NCI-H1048 (cell line): Measurements from ENCODE around the gene ERP44.
"Not testable (repeated sequence)": the region's sequence is repeated elsewhere in the genome, so short reads cannot be mapped to it uniquely, and the experiment has no call there.

Source experiments
- DNase-seq: peaks from one replicate; lab custom pipeline; 2025; lab: John Stamatoyannopoulos, UW

Gene ERP44

GRCh38 chr9:100100146-100100667 lies 1.4 kb upstream of the ERP44 start:
- DNase-seq, result no peak

DNA sequence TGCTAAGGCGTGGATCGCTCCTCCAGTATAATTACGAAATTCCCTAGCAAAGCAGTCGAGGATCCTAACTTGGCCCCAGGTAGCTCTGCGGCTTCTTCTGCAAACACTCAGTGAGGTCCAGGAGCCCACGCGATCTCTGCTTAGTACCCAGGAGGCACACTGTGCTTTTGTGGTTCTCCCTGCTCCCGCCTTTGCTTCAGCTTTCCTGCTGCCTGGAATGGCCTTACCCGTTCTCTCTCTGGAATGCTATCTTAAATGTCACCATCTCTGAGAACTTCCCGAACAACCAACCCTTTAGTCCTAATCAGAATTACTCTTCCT lies 882 bp upstream of the ERP44 start:
- DNase-seq, result no peak

- DNase-seq, result peak; percentile 45
Observed at GRCh38 chr9:100098046-100098886, 534 bp downstream of the ERP44 start.

GRCh38 chr9:100096378-100096916 lies 2.4 kb downstream of the ERP44 start:
- no peak for DNase-seq

DNA sequence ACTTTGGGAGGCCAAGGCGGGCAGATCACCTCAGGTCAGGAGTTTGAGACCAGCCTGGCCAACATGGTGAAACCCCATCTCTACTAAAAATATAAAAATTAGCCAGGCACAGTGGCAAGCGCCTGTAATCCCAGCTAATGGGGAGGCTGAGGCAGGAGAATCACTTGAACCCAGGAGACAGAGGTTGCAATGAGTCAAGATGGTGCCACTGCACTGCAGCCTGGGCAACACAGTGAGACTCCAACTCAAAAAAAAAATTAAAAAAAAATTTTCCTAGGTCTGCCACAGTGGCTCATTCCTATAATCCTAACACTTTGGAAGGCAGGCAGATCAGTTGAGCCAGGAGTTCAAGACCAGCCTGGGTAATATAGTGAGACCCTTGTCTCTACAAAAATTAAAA lies 4.4 kb downstream of the ERP44 start:
- not testable (repeated sequence) for DNase-seq

- DNase-seq, result no peak
Observed at GRCh38 chr9:100092066-100092465, 6.7 kb downstream of the ERP44 start.

DNA sequence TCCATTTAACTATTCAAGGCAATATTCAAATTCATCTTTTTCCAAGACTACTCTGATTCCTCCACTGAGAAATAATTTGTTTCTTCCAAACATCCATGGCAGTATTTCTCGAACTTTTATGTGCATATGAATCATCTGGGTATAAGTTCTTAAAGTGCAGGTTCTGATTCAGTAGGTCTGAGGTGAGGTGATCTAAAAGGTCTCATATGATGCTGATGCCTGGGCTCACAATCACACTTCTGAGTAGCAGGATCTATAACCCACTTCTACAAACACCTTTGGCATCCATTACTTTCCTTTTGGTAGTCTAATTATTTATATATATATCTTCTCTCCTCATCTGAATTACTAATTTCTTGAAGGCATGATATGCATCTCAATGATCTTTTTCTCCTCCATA lies 7.2 kb downstream of the ERP44 start:
- DNase-seq, result no peak

GRCh38 chr9:100090880-100091279 lies 7.9 kb downstream of the ERP44 start:
- DNase-seq, result no peak

DNA sequence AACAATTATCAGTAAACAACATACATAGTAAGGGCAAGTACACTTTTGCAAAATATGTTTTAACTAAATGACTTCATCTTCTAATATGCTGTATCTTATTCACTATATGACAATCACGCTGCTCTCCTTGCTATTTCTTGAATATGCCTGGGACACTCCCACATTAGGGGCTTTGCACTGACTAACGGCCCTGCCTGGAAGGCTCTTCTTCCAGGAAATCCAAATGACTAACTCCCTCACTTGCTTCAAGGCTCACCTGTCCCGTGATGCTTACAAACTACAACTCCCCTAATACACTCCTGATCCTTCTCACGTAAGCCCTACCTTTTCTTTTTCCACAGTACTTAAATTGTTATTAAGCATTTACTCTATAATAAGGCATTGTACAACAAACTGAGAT lies 10.6 kb downstream of the ERP44 start:
- DNase-seq, result no peak

DNA sequence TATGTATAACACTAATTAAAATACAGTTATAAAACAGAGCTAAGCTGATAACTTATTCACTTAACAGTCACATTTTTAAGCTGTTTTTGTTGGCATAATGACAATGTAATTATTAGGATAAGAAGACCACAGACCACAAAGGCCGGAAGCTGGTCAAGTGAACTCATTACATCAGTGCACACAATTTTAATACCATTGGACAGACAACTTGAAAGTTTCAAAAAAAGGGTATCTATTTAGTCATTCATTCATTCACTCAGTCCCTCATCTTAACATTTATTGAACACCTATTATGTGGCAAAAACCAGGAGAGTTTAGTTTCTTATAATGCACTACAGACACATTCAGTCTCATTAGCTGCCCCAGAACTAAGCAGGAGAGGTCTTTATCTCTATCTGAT lies 11.6 kb downstream of the ERP44 start:
- DNase-seq, result no peak

DNA sequence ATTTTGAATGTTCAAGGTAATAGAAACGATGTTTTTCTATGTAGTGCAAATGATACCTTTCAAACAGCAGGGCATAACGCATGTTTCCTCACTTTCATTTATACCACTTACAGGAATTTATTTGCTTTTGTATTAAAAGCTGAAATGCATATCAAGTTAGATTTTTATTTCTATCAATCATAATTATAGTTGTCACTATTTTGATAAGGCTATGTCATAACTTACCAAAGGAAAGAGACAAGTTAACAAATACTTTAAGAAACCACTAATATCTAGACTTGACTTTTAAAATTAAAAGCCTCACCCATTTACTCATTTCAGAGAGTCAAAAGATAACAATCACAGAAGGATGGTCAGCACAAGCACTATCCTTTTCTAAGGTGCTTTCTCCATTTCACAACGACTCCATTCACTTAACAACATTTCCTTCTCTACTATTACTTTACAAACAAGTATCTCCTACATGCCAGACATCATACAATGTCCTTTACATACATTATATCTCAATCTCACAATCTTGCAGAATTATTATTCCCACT lies 12.6 kb downstream of the ERP44 start:
- DNase-seq, result no peak

DNA sequence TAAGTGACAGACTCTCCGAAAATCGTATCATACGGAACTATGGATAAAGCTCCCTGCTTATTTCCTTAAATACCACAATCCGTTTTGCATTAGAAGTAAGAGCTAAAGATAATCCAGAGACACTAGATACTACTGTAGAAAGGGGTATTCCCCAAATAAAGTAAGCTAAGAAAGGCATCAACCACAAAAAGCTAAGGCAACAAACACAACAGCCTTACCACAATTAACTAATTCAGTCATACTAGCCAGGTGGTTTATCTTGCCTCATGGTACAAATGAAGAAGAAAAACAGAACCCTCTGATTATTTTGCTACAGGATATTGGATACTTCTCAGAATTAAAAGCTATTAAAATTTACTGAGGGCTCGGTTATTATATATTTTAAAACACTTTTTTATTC lies 14.1 kb downstream of the ERP44 start:
- DNase-seq, result no peak

- no peak for DNase-seq
Observed at GRCh38 chr9:100084128-100084453, 14.7 kb downstream of the ERP44 start.

- no peak for DNase-seq
Observed at GRCh38 chr9:100083448-100084127, 15.2 kb downstream of the ERP44 start.

- no peak for DNase-seq
Observed at GRCh38 chr9:100082782-100083181, 16.0 kb downstream of the ERP44 start.

DNA sequence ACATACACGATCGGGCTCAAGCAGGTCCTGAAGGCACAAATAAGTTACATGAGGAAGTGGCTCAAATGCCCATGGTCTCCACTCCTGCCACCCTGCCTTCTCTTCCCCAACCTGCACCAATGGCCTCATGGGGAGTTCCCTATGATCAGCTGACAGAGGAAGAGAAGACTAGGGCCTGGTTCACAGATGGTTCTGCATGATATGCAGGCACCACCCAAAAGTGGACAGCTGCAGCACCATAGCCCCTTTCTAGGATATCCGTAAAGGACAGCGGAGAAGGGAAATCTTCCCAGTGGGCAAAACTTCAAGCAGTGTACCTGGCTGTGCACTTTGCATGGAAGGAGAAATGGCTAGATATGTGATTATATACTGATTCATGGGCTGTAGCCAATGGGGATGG lies 22.5 kb downstream of the ERP44 start:
- not testable (repeated sequence) for DNase-seq

DNA sequence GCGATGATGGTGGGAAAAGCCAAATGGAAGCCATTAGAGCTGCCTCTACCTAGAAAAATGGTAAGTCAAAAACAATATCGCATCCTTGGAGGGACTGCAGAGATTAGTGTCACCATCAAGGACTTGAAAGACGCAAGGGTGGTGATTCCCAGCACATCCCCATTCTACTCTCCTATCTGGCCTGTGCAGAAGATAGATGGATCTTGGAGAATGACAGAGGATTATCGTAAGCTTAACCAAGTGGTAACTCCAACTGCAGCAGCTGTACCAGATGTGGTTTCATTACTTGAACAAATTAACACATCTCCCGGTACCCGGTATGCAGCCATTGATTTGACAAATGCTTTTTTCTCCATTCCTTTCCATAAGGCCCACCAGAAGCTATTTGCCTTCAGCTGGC lies 23.8 kb downstream of the ERP44 start:
- no peak for DNase-seq

- no peak for DNase-seq
Observed at GRCh38 chr9:100074093-100074492, 24.7 kb downstream of the ERP44 start.

DNA sequence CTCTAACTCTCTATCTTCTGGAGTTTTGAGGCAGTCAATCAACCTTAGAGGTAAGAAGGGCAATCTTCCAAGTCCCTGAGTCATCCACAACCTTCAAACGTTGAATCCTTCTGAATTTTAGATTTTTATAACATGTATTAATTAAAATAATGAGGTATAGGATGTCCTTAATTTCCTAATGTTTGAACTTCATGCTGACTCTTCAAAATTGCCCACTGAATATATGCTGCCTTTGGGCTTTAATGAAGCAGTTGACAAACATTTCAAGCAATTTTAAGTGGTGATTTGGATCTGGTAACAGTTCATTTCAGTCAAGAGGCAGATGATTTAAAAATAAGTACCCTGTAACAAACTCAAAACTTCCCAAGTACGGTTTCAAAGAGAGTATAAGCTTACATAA lies 26.0 kb downstream of the ERP44 start:
- no peak for DNase-seq

DNA sequence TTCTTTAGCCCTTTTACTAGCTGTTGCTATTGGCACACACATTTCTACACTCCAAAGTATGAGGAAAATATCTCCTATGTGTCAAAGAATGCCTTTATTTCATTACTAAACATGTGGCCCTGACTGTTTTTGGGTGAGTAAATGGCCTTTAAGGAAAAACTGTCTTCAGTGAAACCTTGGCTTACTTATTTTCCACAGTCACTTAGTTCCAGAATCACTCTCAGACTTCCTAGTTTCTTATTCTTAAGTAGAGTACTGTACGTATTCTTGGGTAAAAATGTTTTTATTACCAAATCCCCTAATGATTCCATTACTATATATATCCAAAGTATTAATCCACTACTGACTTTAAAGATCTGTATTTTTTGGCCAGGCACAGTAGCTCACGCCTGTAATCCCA lies 27.5 kb downstream of the ERP44 start:
- no peak for DNase-seq

DNA sequence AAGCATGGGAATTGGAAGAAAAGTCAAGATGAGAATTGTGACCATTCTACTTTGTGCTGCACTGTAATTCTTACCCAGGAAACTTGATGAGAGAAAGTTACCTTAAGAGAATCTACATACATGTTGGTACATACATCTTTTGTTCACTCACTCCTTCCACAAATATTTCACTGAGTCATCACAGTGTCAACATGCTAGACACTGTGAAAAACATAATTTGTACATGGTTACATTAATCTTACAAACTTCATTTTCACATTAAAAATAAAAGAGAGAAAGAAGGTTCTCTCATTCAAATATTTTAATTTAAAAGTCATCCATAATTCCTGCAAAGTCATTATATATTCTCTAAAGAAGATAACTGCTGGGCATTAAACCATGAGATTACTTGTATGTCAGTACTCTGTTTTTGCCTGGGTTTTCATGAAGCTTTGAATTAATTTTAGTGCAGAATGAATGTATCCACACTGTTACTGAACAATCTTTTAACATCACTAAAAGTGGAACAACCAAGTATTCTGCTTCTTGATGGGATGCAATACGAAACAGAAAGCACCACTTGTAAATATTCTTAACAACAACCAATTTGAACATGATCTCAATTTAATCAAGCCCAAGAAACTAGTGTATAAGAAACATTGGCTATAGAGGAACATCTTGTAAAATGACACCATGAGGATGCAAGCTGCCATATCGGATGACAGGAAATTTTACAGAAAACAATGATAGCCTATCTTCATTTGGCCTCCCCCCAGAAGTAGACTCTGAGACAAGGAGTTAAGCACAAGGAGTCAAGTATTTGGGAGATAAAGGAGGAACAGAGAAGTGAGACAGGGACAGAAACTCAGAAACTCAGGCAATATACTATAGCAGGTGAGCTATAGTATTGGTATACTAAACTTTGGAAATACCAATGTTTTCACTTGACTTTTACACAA lies 28.4 kb downstream of the ERP44 start:
- no peak for DNase-seq

DNA sequence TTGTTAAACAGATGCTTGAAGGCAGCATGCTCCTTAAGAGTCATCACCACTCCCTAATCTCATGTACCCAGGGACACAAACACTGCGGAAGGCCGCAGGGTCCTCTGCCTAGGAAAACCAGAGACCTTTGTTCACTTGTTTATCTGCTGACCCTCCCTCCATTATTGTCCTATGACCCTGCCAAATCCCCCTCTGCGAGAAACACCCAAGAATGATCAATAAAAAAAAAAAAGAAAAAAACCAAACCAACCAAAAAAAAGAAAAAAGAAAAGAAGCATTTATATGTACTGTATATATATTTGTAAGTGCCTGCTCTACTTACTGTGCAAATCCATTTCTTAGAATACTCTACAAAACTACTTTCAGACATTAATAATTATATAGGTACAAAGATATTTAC lies 29.7 kb downstream of the ERP44 start:
- not testable (repeated sequence) for DNase-seq
